GM12891 (cell line): ENCODE data around the gene FAR1.
"Not testable (repeated sequence)": the region's sequence is repeated elsewhere in the genome, so short reads cannot be mapped to it uniquely, and the experiment has no call there.

ENCODE experiments used
- DNase-seq: peaks from one replicate; pipeline ENCODE4 v3.0.0; 2011; ENCODE audit warnings: low spot score; ENCODE audit not compliant: insufficient read length
- FAIRE-seq: peaks from 2 replicates; lab custom pipeline; 2011; peaks lifted over from hg19 to GRCh38; lab: Jason Lieb, UNC
- PAX5 ChIP-seq: IDR thresholded peaks from 2 replicates; pipeline ENCODE4 v1.6.1; 2011; ENCODE audit warnings: low read length, moderate library complexity, mild to moderate bottlenecking; ENCODE audit not compliant: insufficient read depth, severe bottlenecking
- POLR2A ChIP-seq: IDR thresholded peaks from 2 replicates; pipeline ENCODE4 v1.6.1; 2011; ENCODE audit warnings: low read depth, low read length, control low read depth
- POLR2AphosphoS5 ChIP-seq: IDR thresholded peaks from 2 replicates; pipeline ENCODE4 v1.6.1; 2011; ENCODE audit warnings: low read depth, low read length, control low read depth
- POU2F2 ChIP-seq: IDR thresholded peaks from 2 replicates; pipeline ENCODE4 v1.6.1; 2011; ENCODE audit warnings: low read depth, mild to moderate bottlenecking, control low read depth, low read length, moderate library complexity
- SPI1 ChIP-seq: IDR thresholded peaks from 2 replicates; pipeline ENCODE4 v1.6.1; 2011; ENCODE audit warnings: low read depth, low read length, control low read depth
- TAF1 ChIP-seq: IDR thresholded peaks from 2 replicates; pipeline ENCODE4 v1.6.1; 2011; ENCODE audit warnings: low read depth, low read length, control low read depth

FAR1 gene

GRCh38 chr11:13644997-13645687 is 23.3 kb upstream of the FAR1 start:
- no peak for FAIRE-seq
- TF ChIP-seq POLR2A (no peak), POU2F2 (no peak), PAX5 (no peak), SPI1 (no peak), POLR2AphosphoS5 (no peak), TAF1 (no peak)
- no peak for DNase-seq

GRCh38 chr11:13647391-13647790 is 21.1 kb upstream of the FAR1 start:
- no peak for DNase-seq
- no peak for TF ChIP-seq SPI1
- TF ChIP-seq PAX5: no peak
- no peak for TF ChIP-seq TAF1
- no peak for TF ChIP-seq POU2F2
- TF ChIP-seq POLR2A: no peak
- TF ChIP-seq POLR2AphosphoS5: no peak
- no peak for FAIRE-seq

- DNase-seq (no peak), FAIRE-seq (no peak)
- no peak for TF ChIP-seq PAX5
These were observed 18.8 kb upstream of the FAR1 start for GRCh38 chr11:13649619-13650018.

GRCh38 chr11:13651515-13651914 is 17.0 kb upstream of the FAR1 start:
- not testable (repeated sequence) for FAIRE-seq, DNase-seq

- FAIRE-seq (no peak), DNase-seq (no peak)
- no peak for TF ChIP-seq POLR2A
- TF ChIP-seq PAX5: no peak
- TF ChIP-seq POU2F2: no peak
- no peak for TF ChIP-seq POLR2AphosphoS5
- no peak for TF ChIP-seq TAF1
- no peak for TF ChIP-seq SPI1
These were observed 7.3 kb upstream of the FAR1 start for GRCh38 chr11:13661074-13661623.

GRCh38 chr11:13663631-13664071 is 4.8 kb upstream of the FAR1 start:
- DNase-seq (no peak), FAIRE-seq (no peak)
- TF ChIP-seq POU2F2: no peak
- TF ChIP-seq PAX5: no peak
- TF ChIP-seq POLR2A: no peak

- FAIRE-seq (no peak), DNase-seq (no peak)
- TF ChIP-seq TAF1: no peak
- TF ChIP-seq POU2F2: no peak
- no peak for TF ChIP-seq SPI1
- TF ChIP-seq PAX5: no peak
- TF ChIP-seq POLR2A: no peak
- no peak for TF ChIP-seq POLR2AphosphoS5
These were observed 4.1 kb upstream of the FAR1 start for GRCh38 chr11:13664351-13664750.

GRCh38 chr11:13666708-13667107 is 1.8 kb upstream of the FAR1 start:
- DNase-seq: no peak
- TF ChIP-seq POLR2AphosphoS5 (no peak), POU2F2 (no peak), POLR2A (no peak), PAX5 (no peak), SPI1 (no peak), TAF1 (no peak)
- no peak for FAIRE-seq

- no peak for DNase-seq
- peak; percentile 78 for FAIRE-seq
- TF ChIP-seq POLR2A: no peak
- no peak for TF ChIP-seq POU2F2
- no peak for TF ChIP-seq SPI1
- no peak for TF ChIP-seq PAX5
- TF ChIP-seq POLR2AphosphoS5: no peak
- no peak for TF ChIP-seq TAF1
These were observed 1.2 kb upstream of the FAR1 start for GRCh38 chr11:13667245-13667644.

- no peak for DNase-seq
- TF ChIP-seq TAF1 (no peak), POLR2A (no peak), POU2F2 (no peak), SPI1 (no peak), PAX5 (no peak), POLR2AphosphoS5 (no peak)
- FAIRE-seq: no peak
These were observed 720 bp upstream of the FAR1 start for GRCh38 chr11:13667795-13668101.
